ENCODE results near the gene CAGE1. TPM values are rescaled to one million over a fixed set of nuclear protein-coding genes. Genes with fewer than 3 reads are reported as not detected.
A peak's percentile ranks its signal among the peaks of the same experiment; 100 is the strongest.

Gene CAGE1
- total and polyA plus RNA-seq, 4 donors = 0.15 TPM; not detected in 3

DNA sequence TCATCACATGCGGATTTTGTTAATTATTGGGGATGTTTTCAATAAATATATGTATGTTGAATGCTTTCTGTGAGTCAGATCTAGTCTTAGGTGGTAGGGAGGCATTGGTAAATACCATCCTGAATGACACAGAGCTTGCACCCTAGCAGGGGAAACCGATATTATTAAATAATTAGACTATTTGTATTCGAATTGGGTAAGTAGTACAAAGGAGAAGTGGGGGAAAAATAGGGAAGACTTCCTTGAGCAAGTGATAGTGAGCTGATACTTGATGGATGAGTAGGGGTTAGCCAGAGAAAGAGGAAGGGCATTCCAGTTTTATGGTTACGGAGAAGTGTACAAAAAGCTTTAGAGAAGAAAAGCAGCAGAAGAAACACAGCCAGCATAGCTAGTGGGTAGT is 1.6 kb upstream of the CAGE1 start:
- no peak for TF ChIP-seq CTCF (IDR thresholded peaks at IDR 0.05; ENCODE audit: control extremely low read depth, extremely low read depth)
- Histone ChIP-seq H3K4me1 (ENCODE audit: control insufficient read depth in 5 of 5, insufficient read depth in 5 of 5, low read length in 5 of 5) (peaks cover 0 to 23% (median 8%) of the 10 kb centered on the region in 5 donors), H3K9ac (ENCODE audit: insufficient read depth in 1 of 2, low read length in 2 of 2) (no peak overlapping the region), H3K9me3 (ENCODE audit: control insufficient read depth in 4 of 4, insufficient read depth in 3 of 4, low read length in 3 of 4) (no peaks in the 10 kb centered on the region), H3K27me3 (ENCODE audit: control insufficient read depth in 3 of 3, insufficient read depth in 3 of 3, low read length in 2 of 3) (no peaks in the 10 kb centered on the region), H3K36me3 (ENCODE audit: control insufficient read depth in 4 of 4, insufficient read depth in 4 of 4, low read length in 4 of 4) (peaks cover 6 to 19% (median 11%) of the 10 kb centered on the region in 4 donors), H3K4me3 (no peak overlapping the region), H3K27ac (ENCODE audit: low read depth in 1 of 2, low read length in 1 of 2) (no peak overlapping the region)
- no peak for ATAC-seq (ENCODE audit: insufficient read depth, low FRiP score)
- DNase-seq = no peak
- WGBS, 2 donors = 54 to 70% methylated on average over 4 of the region's 4 CpGs

- peaks cover 3 to 12% (median 8%) of the 10 kb centered on the region in 4 donors for H3K36me3 ChIP-seq (ENCODE audit: control insufficient read depth in 4 of 4, insufficient read depth in 4 of 4, low read length in 4 of 4)
- ATAC-seq (ENCODE audit: insufficient read depth, low FRiP score) (no peak), DNase-seq (peak in 1 of 3 donors; percentile 68)
- no peak for TF ChIP-seq CTCF (IDR thresholded peaks at IDR 0.05; ENCODE audit: control extremely low read depth, extremely low read depth)
- no peaks in the 10 kb centered on the region for H3K27me3 ChIP-seq (ENCODE audit: control insufficient read depth in 3 of 3, insufficient read depth in 3 of 3, low read length in 2 of 3)
- peak overlapping the region; percentile 68 for H3K4me3 ChIP-seq
- H3K9me3 ChIP-seq (ENCODE audit: control insufficient read depth in 4 of 4, insufficient read depth in 3 of 4, low read length in 3 of 4) = no peaks in the 10 kb centered on the region
- peak overlapping the region; percentile 59 to 95 for H3K27ac ChIP-seq (ENCODE audit: low read depth in 1 of 2, low read length in 1 of 2)
- WGBS, 2 donors = 2 to 3% methylated on average over 14 of the region's 14 CpGs
- peak overlapping the region; percentile 62 to 92 for H3K9ac ChIP-seq (ENCODE audit: insufficient read depth in 1 of 2, low read length in 2 of 2)
- H3K4me1 ChIP-seq (ENCODE audit: control insufficient read depth in 5 of 5, insufficient read depth in 5 of 5, low read length in 5 of 5) = peaks cover 0 to 23% (median 8%) of the 10 kb centered on the region in 5 donors
Observed at GRCh38 chr6:7390226-7390878, 810 bp upstream of the CAGE1 start.

DNA sequence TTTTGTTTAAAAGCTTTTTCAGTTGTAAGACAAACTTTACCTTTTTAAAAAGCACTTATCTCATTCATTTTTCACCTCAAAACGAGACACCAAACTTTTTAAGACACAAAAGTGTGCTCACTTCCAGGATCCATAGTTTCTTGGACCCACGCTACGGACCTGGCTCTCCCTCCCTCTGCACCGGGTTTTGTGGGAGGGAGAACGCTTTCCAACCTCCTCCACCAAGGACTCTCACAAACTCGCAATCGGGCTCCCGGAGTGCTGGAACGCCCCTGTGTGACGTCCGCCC is 436 bp downstream of the CAGE1 start:
- Histone ChIP-seq H3K36me3 (ENCODE audit: control insufficient read depth in 4 of 4, insufficient read depth in 4 of 4, low read length in 4 of 4) (peaks cover 1 to 7% (median 5%) of the 10 kb centered on the region in 4 donors), H3K9ac (ENCODE audit: insufficient read depth in 1 of 2, low read length in 2 of 2) (peak overlapping the region; percentile 53 to 92), H3K27me3 (ENCODE audit: control insufficient read depth in 3 of 3, insufficient read depth in 3 of 3, low read length in 2 of 3) (no peaks in the 10 kb centered on the region), H3K27ac (ENCODE audit: low read depth in 1 of 2, low read length in 1 of 2) (peak overlapping the region; percentile 59 to 95), H3K4me1 (ENCODE audit: control insufficient read depth in 5 of 5, insufficient read depth in 5 of 5, low read length in 5 of 5) (peaks cover 0 to 23% (median 8%) of the 10 kb centered on the region in 5 donors), H3K4me3 (peak overlapping the region; percentile 68), H3K9me3 (ENCODE audit: control insufficient read depth in 4 of 4, insufficient read depth in 3 of 4, low read length in 3 of 4) (no peaks in the 10 kb centered on the region)
- no peak for DNase-seq
- TF ChIP-seq CTCF (IDR thresholded peaks at IDR 0.05; ENCODE audit: control extremely low read depth, extremely low read depth) = no peak
- ATAC-seq (ENCODE audit: insufficient read depth, low FRiP score) = peak; percentile 73
- 0 to 1% methylated on average over 11 of the region's 11 CpGs for WGBS, 2 donors

DNA sequence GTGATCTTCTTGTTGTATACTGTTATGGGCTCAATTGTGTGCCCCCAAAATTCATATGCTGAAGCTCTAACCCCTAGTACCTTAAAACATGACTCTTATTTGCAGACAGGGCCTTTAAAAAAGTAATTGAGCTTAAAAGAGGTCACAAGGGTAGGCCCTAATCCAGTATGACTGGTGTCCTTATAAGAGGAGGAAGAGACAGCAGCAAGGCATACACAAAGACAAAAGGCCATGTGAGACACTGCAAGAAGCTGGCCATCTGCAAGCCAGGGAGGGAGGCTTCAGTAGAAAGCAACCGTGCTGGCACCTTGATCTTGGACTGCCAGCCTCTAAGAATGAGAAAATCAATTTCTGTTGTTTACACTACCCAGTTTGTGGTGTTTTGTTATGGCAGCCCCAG is 8.4 kb downstream of the CAGE1 start:
- no peaks in the 10 kb centered on the region for H3K9me3 ChIP-seq (ENCODE audit: control insufficient read depth in 4 of 4, insufficient read depth in 3 of 4, low read length in 3 of 4)
- no peaks in the 10 kb centered on the region for H3K27me3 ChIP-seq (ENCODE audit: control insufficient read depth in 3 of 3, insufficient read depth in 3 of 3, low read length in 2 of 3)
- no peaks in the 10 kb centered on the region for H3K36me3 ChIP-seq (ENCODE audit: control insufficient read depth in 4 of 4, insufficient read depth in 4 of 4, low read length in 4 of 4)
- H3K4me3 ChIP-seq = no peak overlapping the region
- DNase-seq (no peak), ATAC-seq (ENCODE audit: insufficient read depth, low FRiP score) (no peak)
- no peak for TF ChIP-seq CTCF (IDR thresholded peaks at IDR 0.05; ENCODE audit: control extremely low read depth, extremely low read depth)
- no peak overlapping the region for H3K9ac ChIP-seq (ENCODE audit: insufficient read depth in 1 of 2, low read length in 2 of 2)
- no peaks in the 10 kb centered on the region for H3K4me1 ChIP-seq (ENCODE audit: control insufficient read depth in 5 of 5, insufficient read depth in 5 of 5, low read length in 5 of 5)
- 86% methylated on average over 1 of the region's 1 CpG for WGBS, 2 donors
- H3K27ac ChIP-seq (ENCODE audit: low read depth in 1 of 2, low read length in 1 of 2) = no peak overlapping the region
